ENCODE measurements around the gene SIRT6. TPM values are rescaled to one million over a fixed set of nuclear protein-coding genes. Genes with fewer than 3 reads are reported as not detected.
A peak's percentile ranks its signal among the peaks of the same experiment; 100 is the strongest.

Gene SIRT6
- total and polyA plus RNA-seq, 9 of the 15 experiments (the other 6 are each of a cell fraction or from before 2014, with no cell fraction given): 1.4 to 41.1 (median 10.2) TPM

DNA sequence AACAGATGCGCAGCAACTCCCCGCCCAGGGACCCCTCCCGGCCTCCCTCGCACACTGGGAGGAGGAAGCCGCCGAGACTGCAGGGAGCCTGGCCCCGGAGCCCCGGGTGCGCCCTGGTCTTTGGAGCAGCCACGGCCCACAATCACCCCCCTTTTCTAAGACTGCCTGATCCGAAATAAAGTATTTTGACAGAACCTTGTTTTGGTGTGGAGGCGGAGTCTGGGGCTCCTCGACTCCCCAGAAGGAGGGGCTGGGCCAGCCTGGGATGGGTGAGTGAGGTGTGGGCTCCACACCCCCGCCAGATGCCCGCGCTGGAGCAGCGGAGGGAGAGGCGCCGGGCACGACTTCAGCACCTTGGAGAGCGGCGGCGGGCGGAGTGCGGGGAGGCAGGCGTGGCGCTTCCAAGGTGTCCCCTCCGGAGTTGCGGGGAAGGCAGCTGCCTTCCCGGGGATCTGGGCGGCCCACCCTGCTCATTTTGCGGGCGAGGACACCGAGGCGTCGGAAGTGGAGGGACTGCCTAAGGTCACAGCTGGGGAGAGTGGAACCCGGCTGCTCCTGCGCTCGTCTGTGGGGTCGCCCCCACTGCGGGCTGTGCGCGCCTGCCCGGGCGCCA lies 9.4 kb downstream of the SIRT6 start (continued):
- TF ChIP-seq, protein P1, sequence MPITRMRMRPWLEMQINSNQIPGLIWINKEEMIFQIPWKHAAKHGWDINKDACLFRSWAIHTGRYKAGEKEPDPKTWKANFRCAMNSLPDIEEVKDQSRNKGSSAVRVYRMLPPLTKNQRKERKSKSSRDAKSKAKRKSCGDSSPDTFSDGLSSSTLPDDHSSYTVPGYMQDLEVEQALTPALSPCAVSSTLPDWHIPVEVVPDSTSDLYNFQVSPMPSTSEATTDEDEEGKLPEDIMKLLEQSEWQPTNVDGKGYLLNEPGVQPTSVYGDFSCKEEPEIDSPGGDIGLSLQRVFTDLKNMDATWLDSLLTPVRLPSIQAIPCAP (CRISPR knock-in tag; IDR thresholded peaks at IDR 0.05; ENCODE audit: borderline replicate concordance): peak; percentile 34; the same call in 1 of the 2 replicates
- peak; percentile 54 for TF ChIP-seq FIP1L1 (IDR thresholded peaks at IDR 0.05; ENCODE audit: low read depth, low read length, poor library complexity, severe bottlenecking)
- no peak for TF ChIP-seq MTF1 (CRISPR knock-in tag; IDR thresholded peaks at IDR 0.05; ENCODE audit: borderline replicate concordance)
- peak; percentile 96 for TF ChIP-seq EHMT2 (IDR thresholded peaks at IDR 0.05)
- TF ChIP-seq, protein P2, sequence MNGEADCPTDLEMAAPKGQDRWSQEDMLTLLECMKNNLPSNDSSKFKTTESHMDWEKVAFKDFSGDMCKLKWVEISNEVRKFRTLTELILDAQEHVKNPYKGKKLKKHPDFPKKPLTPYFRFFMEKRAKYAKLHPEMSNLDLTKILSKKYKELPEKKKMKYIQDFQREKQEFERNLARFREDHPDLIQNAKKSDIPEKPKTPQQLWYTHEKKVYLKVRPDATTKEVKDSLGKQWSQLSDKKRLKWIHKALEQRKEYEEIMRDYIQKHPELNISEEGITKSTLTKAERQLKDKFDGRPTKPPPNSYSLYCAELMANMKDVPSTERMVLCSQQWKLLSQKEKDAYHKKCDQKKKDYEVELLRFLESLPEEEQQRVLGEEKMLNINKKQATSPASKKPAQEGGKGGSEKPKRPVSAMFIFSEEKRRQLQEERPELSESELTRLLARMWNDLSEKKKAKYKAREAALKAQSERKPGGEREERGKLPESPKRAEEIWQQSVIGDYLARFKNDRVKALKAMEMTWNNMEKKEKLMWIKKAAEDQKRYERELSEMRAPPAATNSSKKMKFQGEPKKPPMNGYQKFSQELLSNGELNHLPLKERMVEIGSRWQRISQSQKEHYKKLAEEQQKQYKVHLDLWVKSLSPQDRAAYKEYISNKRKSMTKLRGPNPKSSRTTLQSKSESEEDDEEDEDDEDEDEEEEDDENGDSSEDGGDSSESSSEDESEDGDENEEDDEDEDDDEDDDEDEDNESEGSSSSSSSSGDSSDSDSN (IDR thresholded peaks at IDR 0.05; ENCODE audit: borderline replicate concordance in 1 of 2, low read depth in 2 of 2, low read length in 2 of 2): peak in 1 of 2 experiments; percentile 57; a peak in 1 of 4 replicates
- TF ChIP-seq PCBP1 (IDR thresholded peaks at IDR 0.05; ENCODE audit: low read depth, low read length, poor library complexity, severe bottlenecking): no peak
- TF ChIP-seq DNMT1 (IDR thresholded peaks at IDR 0.05): no peak
- TF ChIP-seq SAFB2 (IDR thresholded peaks at IDR 0.05; ENCODE audit: borderline replicate concordance, low read depth, low read length, severe bottlenecking): no peak
- no peak for TF ChIP-seq RBFOX2 (IDR thresholded peaks at IDR 0.05; ENCODE audit: low read depth, low read length)
- TF ChIP-seq, protein P3, sequence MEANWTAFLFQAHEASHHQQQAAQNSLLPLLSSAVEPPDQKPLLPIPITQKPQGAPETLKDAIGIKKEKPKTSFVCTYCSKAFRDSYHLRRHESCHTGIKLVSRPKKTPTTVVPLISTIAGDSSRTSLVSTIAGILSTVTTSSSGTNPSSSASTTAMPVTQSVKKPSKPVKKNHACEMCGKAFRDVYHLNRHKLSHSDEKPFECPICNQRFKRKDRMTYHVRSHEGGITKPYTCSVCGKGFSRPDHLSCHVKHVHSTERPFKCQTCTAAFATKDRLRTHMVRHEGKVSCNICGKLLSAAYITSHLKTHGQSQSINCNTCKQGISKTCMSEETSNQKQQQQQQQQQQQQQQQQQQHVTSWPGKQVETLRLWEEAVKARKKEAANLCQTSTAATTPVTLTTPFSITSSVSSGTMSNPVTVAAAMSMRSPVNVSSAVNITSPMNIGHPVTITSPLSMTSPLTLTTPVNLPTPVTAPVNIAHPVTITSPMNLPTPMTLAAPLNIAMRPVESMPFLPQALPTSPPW (CRISPR knock-in tag; IDR thresholded peaks at IDR 0.05): peak; percentile 66
- no peak for TF ChIP-seq KAT2B (IDR thresholded peaks at IDR 0.05; ENCODE audit: low read depth, low read length)
- TF ChIP-seq, protein P4, sequence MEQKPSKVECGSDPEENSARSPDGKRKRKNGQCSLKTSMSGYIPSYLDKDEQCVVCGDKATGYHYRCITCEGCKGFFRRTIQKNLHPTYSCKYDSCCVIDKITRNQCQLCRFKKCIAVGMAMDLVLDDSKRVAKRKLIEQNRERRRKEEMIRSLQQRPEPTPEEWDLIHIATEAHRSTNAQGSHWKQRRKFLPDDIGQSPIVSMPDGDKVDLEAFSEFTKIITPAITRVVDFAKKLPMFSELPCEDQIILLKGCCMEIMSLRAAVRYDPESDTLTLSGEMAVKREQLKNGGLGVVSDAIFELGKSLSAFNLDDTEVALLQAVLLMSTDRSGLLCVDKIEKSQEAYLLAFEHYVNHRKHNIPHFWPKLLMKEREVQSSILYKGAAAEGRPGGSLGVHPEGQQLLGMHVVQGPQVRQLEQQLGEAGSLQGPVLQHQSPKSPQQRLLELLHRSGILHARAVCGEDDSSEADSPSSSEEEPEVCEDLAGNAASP (IDR thresholded peaks at IDR 0.05): no peak
- TF ChIP-seq, protein P5, sequence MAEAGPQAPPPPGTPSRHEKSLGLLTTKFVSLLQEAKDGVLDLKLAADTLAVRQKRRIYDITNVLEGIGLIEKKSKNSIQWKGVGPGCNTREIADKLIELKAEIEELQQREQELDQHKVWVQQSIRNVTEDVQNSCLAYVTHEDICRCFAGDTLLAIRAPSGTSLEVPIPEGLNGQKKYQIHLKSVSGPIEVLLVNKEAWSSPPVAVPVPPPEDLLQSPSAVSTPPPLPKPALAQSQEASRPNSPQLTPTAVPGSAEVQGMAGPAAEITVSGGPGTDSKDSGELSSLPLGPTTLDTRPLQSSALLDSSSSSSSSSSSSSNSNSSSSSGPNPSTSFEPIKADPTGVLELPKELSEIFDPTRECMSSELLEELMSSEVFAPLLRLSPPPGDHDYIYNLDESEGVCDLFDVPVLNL (CRISPR knock-in tag; IDR thresholded peaks at IDR 0.05; ENCODE audit: low read depth): peak; percentile 71; the same call in 1 of the 2 replicates
- no peak for TF ChIP-seq TRIM28 (IDR thresholded peaks at IDR 0.05)
- TF ChIP-seq SIRT6 (IDR thresholded peaks at IDR 0.05; ENCODE audit: low read depth, low read length): no peak
- peak; percentile 84; the same call in 1 of the 2 replicates for TF ChIP-seq ZNF224 (CRISPR knock-in tag; IDR thresholded peaks at IDR 0.05)
- TF ChIP-seq ZEB2 (IDR thresholded peaks at IDR 0.05): no peak
- TF ChIP-seq, protein P6, sequence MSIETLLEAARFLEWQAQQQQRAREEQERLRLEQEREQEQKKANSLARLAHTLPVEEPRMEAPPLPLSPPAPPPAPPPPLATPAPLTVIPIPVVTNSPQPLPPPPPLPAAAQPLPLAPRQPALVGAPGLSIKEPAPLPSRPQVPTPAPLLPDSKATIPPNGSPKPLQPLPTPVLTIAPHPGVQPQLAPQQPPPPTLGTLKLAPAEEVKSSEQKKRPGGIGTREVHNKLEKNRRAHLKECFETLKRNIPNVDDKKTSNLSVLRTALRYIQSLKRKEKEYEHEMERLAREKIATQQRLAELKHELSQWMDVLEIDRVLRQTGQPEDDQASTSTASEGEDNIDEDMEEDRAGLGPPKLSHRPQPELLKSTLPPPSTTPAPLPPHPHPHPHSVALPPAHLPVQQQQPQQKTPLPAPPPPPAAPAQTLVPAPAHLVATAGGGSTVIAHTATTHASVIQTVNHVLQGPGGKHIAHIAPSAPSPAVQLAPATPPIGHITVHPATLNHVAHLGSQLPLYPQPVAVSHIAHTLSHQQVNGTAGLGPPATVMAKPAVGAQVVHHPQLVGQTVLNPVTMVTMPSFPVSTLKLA (conservative IDR thresholded peaks at IDR 0.05): peak in 1 of 2 experiments; percentile 75; a peak in 3 of 4 replicates
- TF ChIP-seq PHTF2 (CRISPR knock-in tag; IDR thresholded peaks at IDR 0.05): no peak

Data from K562 (cell line).